Measurements from ENCODE around the gene HGS. TPM values are rescaled to one million over a fixed set of nuclear protein-coding genes. Genes with fewer than 3 reads are reported as not detected.

The HGS gene
- total and polyA plus RNA-seq, 2 of the 13 experiments (the other 11 are each of a cell fraction or from before 2014, with no cell fraction given): 73.3 to 78.1 TPM

GRCh38 chr17:81710514-81711308 lies 26.9 kb downstream of the HGS start (continued):
- TF ChIP-seq, protein P1, sequence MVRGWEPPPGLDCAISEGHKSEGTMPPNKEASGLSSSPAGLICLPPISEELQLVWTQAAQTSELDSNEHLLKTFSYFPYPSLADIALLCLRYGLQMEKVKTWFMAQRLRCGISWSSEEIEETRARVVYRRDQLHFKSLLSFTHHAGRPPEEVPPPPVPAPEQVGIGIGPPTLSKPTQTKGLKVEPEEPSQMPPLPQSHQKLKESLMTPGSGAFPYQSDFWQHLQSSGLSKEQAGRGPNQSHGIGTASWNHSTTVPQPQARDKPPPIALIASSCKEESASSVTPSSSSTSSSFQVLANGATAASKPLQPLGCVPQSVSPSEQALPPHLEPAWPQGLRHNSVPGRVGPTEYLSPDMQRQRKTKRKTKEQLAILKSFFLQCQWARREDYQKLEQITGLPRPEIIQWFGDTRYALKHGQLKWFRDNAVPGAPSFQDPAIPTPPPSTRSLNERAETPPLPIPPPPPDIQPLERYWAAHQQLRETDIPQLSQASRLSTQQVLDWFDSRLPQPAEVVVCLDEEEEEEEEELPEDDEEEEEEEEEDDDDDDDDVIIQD (CRISPR knock-in tag; IDR thresholded peaks at IDR 0.05; ENCODE audit: low read depth): no peak
- no peak for TF ChIP-seq ZNF34 (CRISPR knock-in tag; IDR thresholded peaks at IDR 0.05; ENCODE audit: borderline replicate concordance)
- no peak; the same call in 1 of the 2 replicates for TF ChIP-seq ZNF44 (CRISPR knock-in tag; IDR thresholded peaks at IDR 0.05)

DNA sequence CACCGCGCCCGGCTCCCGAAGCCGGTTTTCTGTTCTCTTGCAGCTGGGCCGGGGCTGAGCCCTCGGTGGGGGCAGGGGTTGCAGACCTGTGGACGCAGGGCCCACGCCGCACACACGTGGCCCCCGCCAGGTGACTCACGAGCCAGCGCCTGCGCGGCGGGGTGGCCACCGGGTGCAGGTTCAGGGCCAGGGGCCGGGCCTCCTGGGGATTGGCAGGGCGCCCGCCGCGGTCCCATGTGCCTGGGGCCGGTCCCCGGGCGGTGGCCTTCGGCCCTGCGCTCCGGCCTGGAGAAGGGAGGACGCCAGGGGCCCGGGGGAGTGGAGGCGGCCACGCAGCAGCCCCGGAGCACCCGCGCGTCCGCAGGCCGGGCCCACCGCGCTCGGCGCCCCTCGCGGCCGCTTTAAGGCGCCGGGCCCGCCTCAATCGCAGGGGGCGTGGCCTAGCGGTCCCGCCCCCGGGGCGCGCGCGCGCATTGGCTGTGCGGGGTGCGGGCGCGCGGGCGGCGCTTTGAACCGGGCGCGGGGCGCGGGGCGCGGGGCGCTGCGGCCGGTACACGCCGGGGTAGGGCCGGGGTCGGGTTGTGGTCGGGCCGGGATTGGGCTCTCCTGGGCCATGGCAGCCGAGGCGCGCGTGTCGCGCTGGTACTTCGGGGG lies 28.1 kb downstream of the HGS start, which contains the start of gene SLC25A10:
TSS of gene SLC25A10 (plus strand) at position 471 of the 654 bp plus-strand sequence. CDS start at position 614, 143 bp downstream.
- POLR2A ChIA-PET: interaction anchor here (0.6 to 6.3 kb wide), 14 partner anchors 8 to 326 kb away, joined by 3 to 143 read pairs (median 10); partner anchors contain the start of genes ARL16, CCDC137, DCXR and HGS
- peaks cover 14 to 36% of the 10 kb centered on the region in 2 experiments for H3K36me3 ChIP-seq (replicated peaks in 1 of 2; ENCODE audit: control insufficient read depth in 1 of 2, insufficient read depth in 2 of 2, low read length in 2 of 2)
- DNase-seq (ENCODE audit: low spot score): peak; percentile 89
- TF ChIP-seq, protein P2, sequence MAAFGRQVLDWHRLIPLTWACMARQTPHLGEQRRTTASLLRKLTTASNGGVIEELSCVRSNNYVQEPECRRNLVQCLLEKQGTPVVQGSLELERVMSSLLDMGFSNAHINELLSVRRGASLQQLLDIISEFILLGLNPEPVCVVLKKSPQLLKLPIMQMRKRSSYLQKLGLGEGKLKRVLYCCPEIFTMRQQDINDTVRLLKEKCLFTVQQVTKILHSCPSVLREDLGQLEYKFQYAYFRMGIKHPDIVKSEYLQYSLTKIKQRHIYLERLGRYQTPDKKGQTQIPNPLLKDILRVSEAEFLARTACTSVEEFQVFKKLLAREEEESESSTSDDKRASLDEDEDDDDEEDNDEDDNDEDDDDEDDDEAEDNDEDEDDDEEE (CRISPR knock-in tag; IDR thresholded peaks at IDR 0.05): peak; percentile 34; the same call in 1 of the 2 replicates
- TF ChIP-seq IKZF4 (CRISPR knock-in tag; IDR thresholded peaks at IDR 0.05; ENCODE audit: borderline replicate concordance, low read depth, not compliant biosample characterization): peak; percentile 99
- TF ChIP-seq ZMAT3 (CRISPR knock-in tag; conservative IDR thresholded peaks at IDR 0.05): peak; percentile 100
- peak; percentile 87 for TF ChIP-seq YEATS2 (CRISPR knock-in tag; IDR thresholded peaks at IDR 0.05; ENCODE audit: borderline replicate concordance)
- TF ChIP-seq CHD4 (IDR thresholded peaks at IDR 0.05; ENCODE audit: borderline replicate concordance, low read length): no peak
- TF ChIP-seq ZNF841 (CRISPR knock-in tag; IDR thresholded peaks at IDR 0.05; ENCODE audit: borderline replicate concordance): peak; percentile 97
- peak; percentile 98 for TF ChIP-seq ZNF616 (CRISPR knock-in tag; IDR thresholded peaks at IDR 0.05; ENCODE audit: low read depth)
- peak; percentile 91 for TF ChIP-seq ZNF503 (CRISPR knock-in tag; IDR thresholded peaks at IDR 0.05)
- TF ChIP-seq LRRFIP1 (CRISPR knock-in tag; conservative IDR thresholded peaks at IDR 0.05): peak; percentile 91; the same call in 1 of the 2 replicates
- TF ChIP-seq NCOR1 (IDR thresholded peaks at IDR 0.05; ENCODE audit: borderline replicate concordance, low read length): peak; percentile 24; the same call in 1 of the 2 replicates

More for the DNA sequence above, 28.1 kb downstream of the HGS start, which contains the start of gene SLC25A10:
- peak within 1 kb of the TSS; percentile 87 to 95 (median 92) for H3K4me3 ChIP-seq (replicated peaks in 1 of 3; ENCODE audit: insufficient read depth in 1 of 3, low read depth in 2 of 3, low read length in 3 of 3)
- no peaks in the 10 kb centered on the region; a peak in 1 of 5 replicates for H3K27me3 ChIP-seq (ENCODE audit: control insufficient read depth in 1 of 2, insufficient read depth in 2 of 2, low read length in 2 of 2)
- intact Hi-C loops (cut with micrococcal nuclease; ENCODE audit: unreplicated experiment) (loop anchor here (1.0 kb wide), 1 partner anchor 9 kb away; the partner anchor contains the start of gene MRPL12), in situ Hi-C loops (cut with HindIII; ENCODE audit: extremely low pct_ligation_motif_present, low pct_unique_long_range_greater_than_20kb) (no loop called here)
- whole genome bisulfite sequencing (ENCODE audit: low lambda C conversion rate): under 1% methylated on average over 18 of the region's 89 CpGs
- H2AFZ ChIP-seq (ENCODE audit: low read length): no peak within 1 kb of the TSS
- no peaks in the 10 kb centered on the region for H3K9me3 ChIP-seq (ENCODE audit: low read length)
- no peaks in the 10 kb centered on the region for H4K20me1 ChIP-seq (ENCODE audit: insufficient read depth, low read length)
- peaks cover 32% of the 10 kb centered on the region for H3K4me1 ChIP-seq (ENCODE audit: insufficient read depth, low read length)
- CTCF ChIA-PET (ENCODE audit: low intra/inter-chr PET ratio, low total read pairs): no interaction called here
- peak within 1 kb of the TSS; percentile 96 for H3K4me2 ChIP-seq (ENCODE audit: low read depth, low read length)
- H3K9ac ChIP-seq (ENCODE audit: insufficient read depth, low read depth, low read length): peak within 1 kb of the TSS; percentile 93
- no TSS peak for BruUV-seq (replicated peaks)
- peak within 1 kb of the TSS; percentile 93 for H3K27ac ChIP-seq (ENCODE audit: extremely low read length, insufficient read depth, low read length)
- FAIRE-seq (no peak), ATAC-seq (peak; percentile 56)
- peaks cover 31% of the 10 kb centered on the region for H3K79me2 ChIP-seq (ENCODE audit: insufficient read depth, low read length)
